ENCODE data around the gene SF3A2.

SF3A2 gene

GRCh38 chr19:2232286-2233151, 4.1 kb upstream of the SF3A2 start:
- H3K4me3 ChIP-seq (ENCODE audit: low read depth, low read length) = no peak overlapping the region
- ChIA-PET POLR2A (interaction anchor here (0.5 to 1.3 kb wide), 2 partner anchors 77 to 216 kb away, joined by 3 to 7 read pairs; no protein-coding TSS in a partner anchor), CTCF (interaction anchor here (0.5 to 1.0 kb wide), 2 partner anchors 75 to 369 kb away, joined by 3 to 4 read pairs; no protein-coding TSS in a partner anchor)
- no peaks in the 10 kb centered on the region for H3K9me3 ChIP-seq (ENCODE audit: control insufficient read depth, insufficient read depth, low read depth, low read length)
- H3K27ac ChIP-seq (ENCODE audit: extremely low read depth, low read depth, low read length) = no peak overlapping the region
- no peaks in the 10 kb centered on the region for H3K4me1 ChIP-seq (ENCODE audit: control insufficient read depth, insufficient read depth, low read length)
- peaks cover 4 to 59% of the 10 kb centered on the region in 2 experiments; a peak in 2 of 3 replicates for H3K36me3 ChIP-seq (ENCODE audit: control insufficient read depth in 2 of 2, insufficient read depth in 1 of 2, low read length in 2 of 2)
- TF ChIP-seq ZSCAN30 (tag by site-specific recombination; IDR thresholded peaks at IDR 0.05) = 0 out of 2 replicates have a peak, but pooled peaks have one; percentile 42
- no peak for TF ChIP-seq ZNF416 (tag by site-specific recombination; IDR thresholded peaks at IDR 0.05)
- no peak for TF ChIP-seq ZSCAN16 (tag by site-specific recombination; IDR thresholded peaks at IDR 0.05)
- no peak for TF ChIP-seq SP3 (tag by site-specific recombination; IDR thresholded peaks at IDR 0.05)

- POLR2A ChIA-PET = interaction anchor here (0.7 to 1.3 kb wide), 3 partner anchors 65 to 242 kb away, joined by 3 to 7 read pairs (median 3); partner anchors contain the start of gene GADD45B
- CTCF ChIA-PET = interaction anchor here (1.0 to 2.4 kb wide), 2 partner anchors 78 to 79 kb away, joined by 3 to 12 read pairs; no protein-coding TSS in a partner anchor
- H3K4me1 ChIP-seq (ENCODE audit: control insufficient read depth, insufficient read depth, low read length) = no peaks in the 10 kb centered on the region
Measured at GRCh38 chr19:2233601-2234280, 2.9 kb upstream of the SF3A2 start.

More at GRCh38 chr19:2233601-2234280, 2.9 kb upstream of the SF3A2 start:
- no peak overlapping the region for H3K4me3 ChIP-seq (ENCODE audit: low read depth, low read length)
- H3K9me3 ChIP-seq (ENCODE audit: control insufficient read depth, insufficient read depth, low read depth, low read length) = no peaks in the 10 kb centered on the region
- H3K36me3 ChIP-seq (ENCODE audit: control insufficient read depth in 2 of 2, insufficient read depth in 1 of 2, low read length in 2 of 2) = peaks cover 4 to 57% of the 10 kb centered on the region in 2 experiments; a peak in 2 of 3 replicates
- TF ChIP-seq ZNF155 (tag by site-specific recombination; IDR thresholded peaks at IDR 0.05) = no peak
- TF ChIP-seq ZNF654 (tag by site-specific recombination; IDR thresholded peaks at IDR 0.05; ENCODE audit: low read depth) = no peak
- TF ChIP-seq ZNF239 (tag by site-specific recombination; IDR thresholded peaks at IDR 0.05) = no peak
- no peak for TF ChIP-seq ZNF837 (tag by site-specific recombination; IDR thresholded peaks at IDR 0.05)
- no peak for TF ChIP-seq BCL6B (tag by site-specific recombination; IDR thresholded peaks at IDR 0.05)
- TF ChIP-seq ZBTB17 (tag by site-specific recombination; IDR thresholded peaks at IDR 0.05) = peak; percentile 69
- TF ChIP-seq ZNF280D (tag by site-specific recombination; IDR thresholded peaks at IDR 0.05) = no peak
- no peak for TF ChIP-seq WT1 (tag by site-specific recombination; IDR thresholded peaks at IDR 0.05)
- no peak for TF ChIP-seq ZNF560 (tag by site-specific recombination; IDR thresholded peaks at IDR 0.05; ENCODE audit: borderline replicate concordance)
- TF ChIP-seq HIC1 (tag by site-specific recombination; IDR thresholded peaks at IDR 0.05) = peak; percentile 82
- no peak for TF ChIP-seq ZNF785 (tag by site-specific recombination; IDR thresholded peaks at IDR 0.05)
- TF ChIP-seq SP2 (tag by site-specific recombination; IDR thresholded peaks at IDR 0.05) = no peak
- no peak for TF ChIP-seq ZNF311 (tag by site-specific recombination; IDR thresholded peaks at IDR 0.05; ENCODE audit: borderline replicate concordance)
- TF ChIP-seq TRIM28 (IDR thresholded peaks at IDR 0.05; ENCODE audit: borderline replicate concordance, low read length) = no peak
- no peak for TF ChIP-seq ZNF664 (tag by site-specific recombination; IDR thresholded peaks at IDR 0.05)
- no peak overlapping the region for H3K27ac ChIP-seq (ENCODE audit: extremely low read depth, low read depth, low read length)
